Stomach (tissue), 4 donors: Measurements from ENCODE around the gene HSPA4L.

Experiments
- CTCF ChIP-seq, 7 experiments: fragments of 450-650 bp in 4 of 7; fragments of 200-600 bp in 3 of 7; sonication (generic) in 3 of 7; IDR thresholded peaks; one replicate each; pipeline ENCODE4 v1.5.1; 2016 to 2019; ENCODE audit warnings: antibody characterized with exemption in 7 of 7, control low read depth in 2 of 7, mild to moderate bottlenecking in 1 of 7
- EP300 ChIP-seq: sonication (generic); formaldehyde crosslinking; IDR thresholded peaks from one replicate; pipeline ENCODE4 v1.6.1; 2017; ENCODE audit warnings: antibody characterized with exemption
- POLR2A ChIP-seq, 4 donors: fragments of 450-650 bp; IDR thresholded peaks; one replicate each; pipeline ENCODE4 v1.6.1; 2016; ENCODE audit warnings: antibody characterized with exemption in 4 of 4, control low read depth in 2 of 4, mild to moderate bottlenecking in 1 of 4, moderate library complexity in 1 of 4
- POLR2AphosphoS5 ChIP-seq, 3 donors: sonication (generic); formaldehyde crosslinking; IDR thresholded peaks; one replicate each; pipeline ENCODE4 v1.6.1; 2016; ENCODE audit warnings: antibody characterized with exemption in 3 of 3

GRCh38 chr4:127852661-127853060, 70.5 kb downstream of the HSPA4L start:
- TF ChIP-seq CTCF (IDR thresholded peaks at IDR 0.05) (no peak), POLR2A (IDR thresholded peaks at IDR 0.05) (no peak), EP300 (no peak), POLR2AphosphoS5 (IDR thresholded peaks at IDR 0.05) (no peak)
